ENCODE results near the gene ELK3.

DNA sequence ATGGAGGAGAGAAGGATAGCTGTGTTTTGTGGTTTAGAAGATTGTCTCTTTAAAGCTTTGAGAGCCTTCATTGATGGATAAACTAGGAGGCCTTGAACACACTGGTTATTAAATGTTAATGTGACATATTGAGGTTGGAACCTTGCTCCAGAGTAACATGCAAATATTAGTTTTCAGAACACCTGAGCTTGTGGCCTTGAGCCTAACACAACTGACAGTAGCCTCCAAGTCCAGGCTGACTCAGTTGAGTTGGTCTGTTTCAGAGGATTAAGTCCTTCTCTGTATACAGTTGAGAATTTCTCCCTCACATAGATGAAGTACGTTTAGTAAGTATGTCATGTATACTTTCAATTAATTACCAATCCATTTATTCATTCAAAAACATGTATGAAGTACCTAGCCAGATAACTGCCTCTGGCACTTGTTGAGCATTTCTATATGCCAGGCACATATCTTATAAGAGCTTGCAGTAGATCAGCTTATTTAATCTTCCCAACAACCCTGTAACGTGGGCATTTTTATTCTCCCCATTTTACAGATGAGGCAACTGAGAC lies 63.5 kb downstream of the ELK3 start:
- TF ChIP-seq DPF2 (IDR thresholded peaks at IDR 0.05) (no peak), TARDBP (IDR thresholded peaks at IDR 0.05) (no peak), TCF7L2 (IDR thresholded peaks at IDR 0.05; ENCODE audit: low read depth, low read length) (no peak), ZNF384 (IDR thresholded peaks at IDR 0.05; ENCODE audit: low read depth, low read length) (no peak), ZNF274 (IDR thresholded peaks at IDR 0.05; ENCODE audit: borderline replicate concordance, low read depth, low read length) (no peak), SIX5 (IDR thresholded peaks at IDR 0.05; ENCODE audit: borderline replicate concordance in 1 of 2, insufficient read depth in 1 of 2, low read depth in 1 of 2, low read length in 2 of 2) (no peak)
- TF ChIP-seq, protein P1, sequence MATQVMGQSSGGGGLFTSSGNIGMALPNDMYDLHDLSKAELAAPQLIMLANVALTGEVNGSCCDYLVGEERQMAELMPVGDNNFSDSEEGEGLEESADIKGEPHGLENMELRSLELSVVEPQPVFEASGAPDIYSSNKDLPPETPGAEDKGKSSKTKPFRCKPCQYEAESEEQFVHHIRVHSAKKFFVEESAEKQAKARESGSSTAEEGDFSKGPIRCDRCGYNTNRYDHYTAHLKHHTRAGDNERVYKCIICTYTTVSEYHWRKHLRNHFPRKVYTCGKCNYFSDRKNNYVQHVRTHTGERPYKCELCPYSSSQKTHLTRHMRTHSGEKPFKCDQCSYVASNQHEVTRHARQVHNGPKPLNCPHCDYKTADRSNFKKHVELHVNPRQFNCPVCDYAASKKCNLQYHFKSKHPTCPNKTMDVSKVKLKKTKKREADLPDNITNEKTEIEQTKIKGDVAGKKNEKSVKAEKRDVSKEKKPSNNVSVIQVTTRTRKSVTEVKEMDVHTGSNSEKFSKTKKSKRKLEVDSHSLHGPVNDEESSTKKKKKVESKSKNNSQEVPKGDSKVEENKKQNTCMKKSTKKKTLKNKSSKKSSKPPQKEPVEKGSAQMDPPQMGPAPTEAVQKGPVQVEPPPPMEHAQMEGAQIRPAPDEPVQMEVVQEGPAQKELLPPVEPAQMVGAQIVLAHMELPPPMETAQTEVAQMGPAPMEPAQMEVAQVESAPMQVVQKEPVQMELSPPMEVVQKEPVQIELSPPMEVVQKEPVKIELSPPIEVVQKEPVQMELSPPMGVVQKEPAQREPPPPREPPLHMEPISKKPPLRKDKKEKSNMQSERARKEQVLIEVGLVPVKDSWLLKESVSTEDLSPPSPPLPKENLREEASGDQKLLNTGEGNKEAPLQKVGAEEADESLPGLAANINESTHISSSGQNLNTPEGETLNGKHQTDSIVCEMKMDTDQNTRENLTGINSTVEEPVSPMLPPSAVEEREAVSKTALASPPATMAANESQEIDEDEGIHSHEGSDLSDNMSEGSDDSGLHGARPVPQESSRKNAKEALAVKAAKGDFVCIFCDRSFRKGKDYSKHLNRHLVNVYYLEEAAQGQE (IDR thresholded peaks at IDR 0.05; ENCODE audit: borderline replicate concordance): no peak
- TF ChIP-seq, protein P1 (CRISPR knock-in tag; IDR thresholded peaks at IDR 0.05; ENCODE audit: low read depth): no peak
- TF ChIP-seq, protein P2, sequence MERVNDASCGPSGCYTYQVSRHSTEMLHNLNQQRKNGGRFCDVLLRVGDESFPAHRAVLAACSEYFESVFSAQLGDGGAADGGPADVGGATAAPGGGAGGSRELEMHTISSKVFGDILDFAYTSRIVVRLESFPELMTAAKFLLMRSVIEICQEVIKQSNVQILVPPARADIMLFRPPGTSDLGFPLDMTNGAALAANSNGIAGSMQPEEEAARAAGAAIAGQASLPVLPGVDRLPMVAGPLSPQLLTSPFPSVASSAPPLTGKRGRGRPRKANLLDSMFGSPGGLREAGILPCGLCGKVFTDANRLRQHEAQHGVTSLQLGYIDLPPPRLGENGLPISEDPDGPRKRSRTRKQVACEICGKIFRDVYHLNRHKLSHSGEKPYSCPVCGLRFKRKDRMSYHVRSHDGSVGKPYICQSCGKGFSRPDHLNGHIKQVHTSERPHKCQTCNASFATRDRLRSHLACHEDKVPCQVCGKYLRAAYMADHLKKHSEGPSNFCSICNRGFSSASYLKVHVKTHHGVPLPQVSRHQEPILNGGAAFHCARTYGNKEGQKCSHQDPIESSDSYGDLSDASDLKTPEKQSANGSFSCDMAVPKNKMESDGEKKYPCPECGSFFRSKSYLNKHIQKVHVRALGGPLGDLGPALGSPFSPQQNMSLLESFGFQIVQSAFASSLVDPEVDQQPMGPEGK (CRISPR knock-in tag; IDR thresholded peaks at IDR 0.05; ENCODE audit: borderline replicate concordance): no peak
- TF ChIP-seq, protein P3, sequence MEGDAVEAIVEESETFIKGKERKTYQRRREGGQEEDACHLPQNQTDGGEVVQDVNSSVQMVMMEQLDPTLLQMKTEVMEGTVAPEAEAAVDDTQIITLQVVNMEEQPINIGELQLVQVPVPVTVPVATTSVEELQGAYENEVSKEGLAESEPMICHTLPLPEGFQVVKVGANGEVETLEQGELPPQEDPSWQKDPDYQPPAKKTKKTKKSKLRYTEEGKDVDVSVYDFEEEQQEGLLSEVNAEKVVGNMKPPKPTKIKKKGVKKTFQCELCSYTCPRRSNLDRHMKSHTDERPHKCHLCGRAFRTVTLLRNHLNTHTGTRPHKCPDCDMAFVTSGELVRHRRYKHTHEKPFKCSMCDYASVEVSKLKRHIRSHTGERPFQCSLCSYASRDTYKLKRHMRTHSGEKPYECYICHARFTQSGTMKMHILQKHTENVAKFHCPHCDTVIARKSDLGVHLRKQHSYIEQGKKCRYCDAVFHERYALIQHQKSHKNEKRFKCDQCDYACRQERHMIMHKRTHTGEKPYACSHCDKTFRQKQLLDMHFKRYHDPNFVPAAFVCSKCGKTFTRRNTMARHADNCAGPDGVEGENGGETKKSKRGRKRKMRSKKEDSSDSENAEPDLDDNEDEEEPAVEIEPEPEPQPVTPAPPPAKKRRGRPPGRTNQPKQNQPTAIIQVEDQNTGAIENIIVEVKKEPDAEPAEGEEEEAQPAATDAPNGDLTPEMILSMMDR (IDR thresholded peaks at IDR 0.05 in 2 of 3, conservative IDR thresholded peaks at IDR 0.05 in 1 of 3; ENCODE audit: insufficient read depth in 2 of 3, low read depth in 1 of 3, low read length in 3 of 3): no peak
